Non-pigmented ciliary epithelial cell (primary cell): Measurements from ENCODE around the gene RHPN2.
"Not testable (repeated sequence)": the region's sequence is repeated elsewhere in the genome, so short reads cannot be mapped to it uniquely, and the experiment has no call there.

Source experiments
- DNase-seq: peaks from one replicate; pipeline ENCODE4 v3.0.0-alpha.2; 2010; ENCODE audit warnings: low read depth

Gene RHPN2

GRCh38 chr19:33026602-33027001 lies 38.1 kb downstream of the RHPN2 start:
- DNase-seq, result not testable (repeated sequence)

GRCh38 chr19:33025468-33026238 lies 39.0 kb downstream of the RHPN2 start:
- DNase-seq, result not testable (repeated sequence)

GRCh38 chr19:33024398-33024797 lies 40.3 kb downstream of the RHPN2 start:
- no peak for DNase-seq

- DNase-seq, result no peak
Measured at GRCh38 chr19:33022472-33023116, 42.1 kb downstream of the RHPN2 start.

- DNase-seq, result not testable (repeated sequence)
Measured at GRCh38 chr19:33010891-33011290, 53.8 kb downstream of the RHPN2 start.

- no peak for DNase-seq
Measured at GRCh38 chr19:33008738-33009137, 56.0 kb downstream of the RHPN2 start.

- DNase-seq, result no peak
Measured at GRCh38 chr19:33005440-33005839, 59.2 kb downstream of the RHPN2 start.

GRCh38 chr19:33003424-33004024 lies 61.2 kb downstream of the RHPN2 start:
- not testable (repeated sequence) for DNase-seq

GRCh38 chr19:33002126-33002865 lies 62.4 kb downstream of the RHPN2 start:
- DNase-seq, result not testable (repeated sequence)

- DNase-seq, result no peak
Measured at GRCh38 chr19:33000910-33001309, 63.8 kb downstream of the RHPN2 start.

- no peak for DNase-seq
Measured at GRCh38 chr19:33000510-33000909, 64.2 kb downstream of the RHPN2 start.

GRCh38 chr19:32998722-32999121 lies 66.0 kb downstream of the RHPN2 start:
- no peak for DNase-seq

- DNase-seq, result no peak
Measured at GRCh38 chr19:32997716-32998355, 66.9 kb downstream of the RHPN2 start.

- DNase-seq, result not testable (repeated sequence)
Measured at GRCh38 chr19:32997061-32997464, 67.6 kb downstream of the RHPN2 start.

- DNase-seq, result not testable (repeated sequence)
Measured at GRCh38 chr19:32995966-32996365, 68.7 kb downstream of the RHPN2 start.

GRCh38 chr19:32988724-32989123 lies 76.0 kb downstream of the RHPN2 start:
- DNase-seq, result no peak

- DNase-seq, result not testable (repeated sequence)
Measured at GRCh38 chr19:32988254-32988653, 76.4 kb downstream of the RHPN2 start.

GRCh38 chr19:32982488-32982887 lies 82.2 kb downstream of the RHPN2 start:
- not testable (repeated sequence) for DNase-seq

- not testable (repeated sequence) for DNase-seq
Measured at GRCh38 chr19:32979807-32980206, 84.9 kb downstream of the RHPN2 start.

- not testable (repeated sequence) for DNase-seq
Measured at GRCh38 chr19:32977813-32978212, 86.9 kb downstream of the RHPN2 start.

- no peak for DNase-seq
Measured at GRCh38 chr19:32977280-32977679, 87.4 kb downstream of the RHPN2 start.
